HepG2 (cell line): ENCODE measurements around the gene RNASE8. TPM values are rescaled to one million over a fixed set of nuclear protein-coding genes. Genes with fewer than 3 reads are reported as not detected.

ENCODE experiments used
- ARHGAP35 ChIP-seq: sonication (generic); formaldehyde crosslinking; IDR thresholded peaks from 2 replicates; pipeline ENCODE4 v1.9.0; 2022; ENCODE audit warnings: mild to moderate bottlenecking, inconsistent platforms, moderate library complexity, missing genetic modification reagents, borderline replicate concordance
- CENPT ChIP-seq: sonication (generic); formaldehyde crosslinking; IDR thresholded peaks from 2 replicates; pipeline ENCODE4 v1.8.0; 2022; ENCODE audit warnings: low read depth, mild to moderate bottlenecking, moderate library complexity, missing genetic modification reagents
- FOSL2 ChIP-seq: sonication (generic); formaldehyde crosslinking; IDR thresholded peaks from 2 replicates; pipeline ENCODE4 v1.4.0; 2020; ENCODE audit warnings: missing genetic modification reagents
- GZF1 ChIP-seq: sonication (generic); formaldehyde crosslinking; IDR thresholded peaks from 2 replicates; pipeline ENCODE4 v1.5.1; 2020; ENCODE audit warnings: mild to moderate bottlenecking, missing genetic modification reagents
- NFKB2 ChIP-seq: sonication (generic); formaldehyde crosslinking; IDR thresholded peaks from 2 replicates; pipeline ENCODE4 v1.4.0; 2020; ENCODE audit warnings: missing genetic modification reagents, borderline replicate concordance
- PAF1 ChIP-seq: IDR thresholded peaks from 2 replicates; pipeline ENCODE4 v1.6.1; 2016; ENCODE audit warnings: missing genetic modification reagents, missing compliant biosample characterization
- PCBP2 ChIP-seq: fragments of 200-400 bp; formaldehyde crosslinking; optimal IDR thresholded peaks from 2 replicates; pipeline ENCODE3; 2018; ENCODE audit warnings: low read length, low read depth; ENCODE audit not compliant: poor library complexity, severe bottlenecking
- PPARG ChIP-seq: conservative IDR thresholded peaks from 2 replicates; pipeline ENCODE4 v1.6.1; 2016; ENCODE audit warnings: missing biosample characterization, missing genetic modification reagents
- TEAD3 ChIP-seq: optimal IDR thresholded peaks from 2 replicates; pipeline ENCODE3; 2016; ENCODE audit warnings: borderline replicate concordance
- TMF1 ChIP-seq: sonication (generic); formaldehyde crosslinking; IDR thresholded peaks from 2 replicates; pipeline ENCODE4 v1.8.1; 2022; ENCODE audit warnings: low read depth, missing genetic modification reagents
- ZC3H13 ChIP-seq: sonication (generic); formaldehyde crosslinking; IDR thresholded peaks from 2 replicates; pipeline ENCODE4 v1.8.1; 2023; ENCODE audit warnings: mild to moderate bottlenecking, missing genetic modification reagents, moderate library complexity
- ZFP82 ChIP-seq: sonication (generic); formaldehyde crosslinking; IDR thresholded peaks from 2 replicates; pipeline ENCODE4 v1.5.1; 2020; ENCODE audit warnings: mild to moderate bottlenecking, missing genetic modification reagents, borderline replicate concordance
- ZFY ChIP-seq: sonication (generic); formaldehyde crosslinking; IDR thresholded peaks from 2 replicates; pipeline ENCODE4 v1.4.0; 2020; ENCODE audit warnings: missing genetic modification reagents
- ZNF382 ChIP-seq: sonication (generic); formaldehyde crosslinking; IDR thresholded peaks from 2 replicates; pipeline ENCODE4 v1.5.0; 2020; ENCODE audit warnings: missing genetic modification reagents, mild to moderate bottlenecking, borderline replicate concordance
- ZNF569 ChIP-seq: sonication (generic); formaldehyde crosslinking; IDR thresholded peaks from 2 replicates; pipeline ENCODE4 v1.5.0; 2020; ENCODE audit warnings: mild to moderate bottlenecking, missing genetic modification reagents, moderate library complexity, borderline replicate concordance
- ZNF879 ChIP-seq: sonication (generic); formaldehyde crosslinking; IDR thresholded peaks from 2 replicates; pipeline ENCODE4 v1.8.1; 2023; ENCODE audit warnings: missing genetic modification reagents
- ZSCAN20 ChIP-seq: sonication (generic); formaldehyde crosslinking; IDR thresholded peaks from 2 replicates; pipeline ENCODE4 v1.4.0; 2020; ENCODE audit warnings: missing genetic modification reagents, mild to moderate bottlenecking, borderline replicate concordance
- polyA plus RNA-seq, 8 experiments: library from polyadenylated mRNA; depleted of rRNA in 3 of 8; stranded (reverse) in 7 of 8; unstranded in 1 of 8; fragments of >200 nt; fragmentation: Illumina TruSeq in 4 of 8; extraction: Trizol in 4 of 8; gene quantifications; 2 replicates each; pipeline versions ENCODE4 v1.2.1 to v1.2.3, GENCODE V29; 2011 to 2016; ENCODE audit warnings: low read depth in 4 of 8, missing spikeins in 1 of 8, mixed read lengths in 1 of 8; ENCODE audit not compliant: insufficient read depth in 1 of 8
- total RNA-seq, 5 experiments: library from RNA; depleted of rRNA; stranded (reverse); fragments of >200 nt; fragmentation: Illumina TruSeq; extraction: Trizol; gene quantifications; 2 replicates each; pipeline ENCODE4 v1.2.3, GENCODE V29; 2016; ENCODE audit warnings: low read depth in 1 of 5
- TF ChIP-seq, protein P1 (sequence below): sonication (generic); formaldehyde crosslinking; IDR thresholded peaks from 2 replicates; pipeline ENCODE4 v1.9.0; 2021; ENCODE audit warnings: missing genetic modification reagents, borderline replicate concordance
- TF ChIP-seq, protein P2 (sequence below): sonication (generic); formaldehyde crosslinking; IDR thresholded peaks from 2 replicates; pipeline ENCODE4 v1.4.0; 2020; ENCODE audit warnings: missing genetic modification reagents; ENCODE audit errors: not compliant biosample characterization
- TF ChIP-seq, protein P3 (sequence below): sonication (generic); formaldehyde crosslinking; IDR thresholded peaks from 2 replicates; pipeline ENCODE4 v1.4.0; 2020; ENCODE audit warnings: mild to moderate bottlenecking, missing genetic modification reagents

RNASE8 gene
- total and polyA plus RNA-seq, 2 of the 13 experiments (the other 11 are each of a cell fraction or from before 2014, with no cell fraction given) = not detected

DNA sequence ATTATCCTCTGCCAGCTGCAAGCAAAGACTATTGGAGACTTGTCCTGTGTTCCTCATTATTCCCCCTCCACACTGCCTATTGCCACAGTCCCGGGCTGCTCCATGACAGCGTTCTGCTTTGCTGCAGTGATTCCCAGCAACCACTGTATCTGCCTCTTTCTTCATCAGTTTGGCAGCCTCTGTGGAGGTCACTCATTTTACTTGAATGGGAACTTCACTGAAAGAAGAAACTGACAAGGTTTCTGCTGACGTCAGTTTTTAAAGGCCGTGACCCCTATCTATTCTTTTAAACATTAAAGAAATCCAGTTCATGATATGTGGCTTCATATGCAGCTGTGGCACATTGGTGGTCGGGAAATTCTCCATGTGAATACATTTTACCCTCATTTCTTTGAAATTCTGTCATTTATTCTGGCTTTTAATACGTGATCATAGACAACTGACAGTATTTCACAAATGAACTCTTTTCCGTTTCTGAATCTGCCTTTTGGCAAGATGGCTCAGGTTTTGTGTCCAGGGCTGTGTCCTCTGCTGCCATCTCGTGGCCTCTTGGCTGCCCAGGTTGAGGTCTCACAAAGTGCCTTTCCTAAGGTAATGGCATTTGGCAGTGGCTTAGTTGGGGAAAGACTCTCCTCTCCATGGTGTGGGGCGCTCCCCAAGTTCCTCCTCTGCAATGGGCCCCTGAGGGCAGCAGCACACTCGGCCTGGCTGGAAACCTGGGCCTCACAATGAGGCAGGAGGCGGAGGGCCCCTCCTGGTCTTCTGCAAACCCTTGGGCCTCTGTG, 49.1 kb downstream of the RNASE8 start (continued):
- TF ChIP-seq, protein P1, sequence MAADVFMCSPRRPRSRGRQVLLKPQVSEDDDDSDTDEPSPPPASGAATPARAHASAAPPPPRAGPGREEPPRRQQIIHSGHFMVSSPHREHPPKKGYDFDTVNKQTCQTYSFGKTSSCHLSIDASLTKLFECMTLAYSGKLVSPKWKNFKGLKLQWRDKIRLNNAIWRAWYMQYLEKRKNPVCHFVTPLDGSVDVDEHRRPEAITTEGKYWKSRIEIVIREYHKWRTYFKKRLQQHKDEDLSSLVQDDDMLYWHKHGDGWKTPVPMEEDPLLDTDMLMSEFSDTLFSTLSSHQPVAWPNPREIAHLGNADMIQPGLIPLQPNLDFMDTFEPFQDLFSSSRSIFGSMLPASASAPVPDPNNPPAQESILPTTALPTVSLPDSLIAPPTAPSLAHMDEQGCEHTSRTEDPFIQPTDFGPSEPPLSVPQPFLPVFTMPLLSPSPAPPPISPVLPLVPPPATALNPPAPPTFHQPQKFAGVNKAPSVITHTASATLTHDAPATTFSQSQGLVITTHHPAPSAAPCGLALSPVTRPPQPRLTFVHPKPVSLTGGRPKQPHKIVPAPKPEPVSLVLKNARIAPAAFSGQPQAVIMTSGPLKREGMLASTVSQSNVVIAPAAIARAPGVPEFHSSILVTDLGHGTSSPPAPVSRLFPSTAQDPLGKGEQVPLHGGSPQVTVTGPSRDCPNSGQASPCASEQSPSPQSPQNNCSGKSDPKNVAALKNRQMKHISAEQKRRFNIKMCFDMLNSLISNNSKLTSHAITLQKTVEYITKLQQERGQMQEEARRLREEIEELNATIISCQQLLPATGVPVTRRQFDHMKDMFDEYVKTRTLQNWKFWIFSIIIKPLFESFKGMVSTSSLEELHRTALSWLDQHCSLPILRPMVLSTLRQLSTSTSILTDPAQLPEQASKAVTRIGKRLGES (CRISPR knock-in tag) = no peak
- no peak for TF ChIP-seq ARHGAP35 (CRISPR knock-in tag)
- no peak for TF ChIP-seq PAF1 (CRISPR knock-in tag)
- TF ChIP-seq FOSL2 (CRISPR knock-in tag) = peak; percentile 49; the same call in 1 of the 2 replicates
- no peak for TF ChIP-seq ZC3H13 (CRISPR knock-in tag)
- TF ChIP-seq ZNF569 (CRISPR knock-in tag) = no peak
- TF ChIP-seq, protein P2, sequence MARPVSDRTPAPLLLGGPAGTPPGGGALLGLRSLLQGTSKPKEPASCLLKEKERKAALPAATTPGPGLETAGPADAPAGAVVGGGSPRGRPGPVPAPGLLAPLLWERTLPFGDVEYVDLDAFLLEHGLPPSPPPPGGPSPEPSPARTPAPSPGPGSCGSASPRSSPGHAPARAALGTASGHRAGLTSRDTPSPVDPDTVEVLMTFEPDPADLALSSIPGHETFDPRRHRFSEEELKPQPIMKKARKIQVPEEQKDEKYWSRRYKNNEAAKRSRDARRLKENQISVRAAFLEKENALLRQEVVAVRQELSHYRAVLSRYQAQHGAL (CRISPR knock-in tag) = no peak
- peak; percentile 54; the same call in 1 of the 2 replicates for TF ChIP-seq ZFY (CRISPR knock-in tag)
- no peak for TF ChIP-seq TMF1 (CRISPR knock-in tag)
- no peak for TF ChIP-seq ZNF879 (CRISPR knock-in tag)
- peak; percentile 76; the same call in 1 of the 2 replicates for TF ChIP-seq NFKB2 (CRISPR knock-in tag)
- TF ChIP-seq TEAD3 (CRISPR knock-in tag) = peak; percentile 57
- TF ChIP-seq CENPT (CRISPR knock-in tag) = no peak
- TF ChIP-seq, protein P3, sequence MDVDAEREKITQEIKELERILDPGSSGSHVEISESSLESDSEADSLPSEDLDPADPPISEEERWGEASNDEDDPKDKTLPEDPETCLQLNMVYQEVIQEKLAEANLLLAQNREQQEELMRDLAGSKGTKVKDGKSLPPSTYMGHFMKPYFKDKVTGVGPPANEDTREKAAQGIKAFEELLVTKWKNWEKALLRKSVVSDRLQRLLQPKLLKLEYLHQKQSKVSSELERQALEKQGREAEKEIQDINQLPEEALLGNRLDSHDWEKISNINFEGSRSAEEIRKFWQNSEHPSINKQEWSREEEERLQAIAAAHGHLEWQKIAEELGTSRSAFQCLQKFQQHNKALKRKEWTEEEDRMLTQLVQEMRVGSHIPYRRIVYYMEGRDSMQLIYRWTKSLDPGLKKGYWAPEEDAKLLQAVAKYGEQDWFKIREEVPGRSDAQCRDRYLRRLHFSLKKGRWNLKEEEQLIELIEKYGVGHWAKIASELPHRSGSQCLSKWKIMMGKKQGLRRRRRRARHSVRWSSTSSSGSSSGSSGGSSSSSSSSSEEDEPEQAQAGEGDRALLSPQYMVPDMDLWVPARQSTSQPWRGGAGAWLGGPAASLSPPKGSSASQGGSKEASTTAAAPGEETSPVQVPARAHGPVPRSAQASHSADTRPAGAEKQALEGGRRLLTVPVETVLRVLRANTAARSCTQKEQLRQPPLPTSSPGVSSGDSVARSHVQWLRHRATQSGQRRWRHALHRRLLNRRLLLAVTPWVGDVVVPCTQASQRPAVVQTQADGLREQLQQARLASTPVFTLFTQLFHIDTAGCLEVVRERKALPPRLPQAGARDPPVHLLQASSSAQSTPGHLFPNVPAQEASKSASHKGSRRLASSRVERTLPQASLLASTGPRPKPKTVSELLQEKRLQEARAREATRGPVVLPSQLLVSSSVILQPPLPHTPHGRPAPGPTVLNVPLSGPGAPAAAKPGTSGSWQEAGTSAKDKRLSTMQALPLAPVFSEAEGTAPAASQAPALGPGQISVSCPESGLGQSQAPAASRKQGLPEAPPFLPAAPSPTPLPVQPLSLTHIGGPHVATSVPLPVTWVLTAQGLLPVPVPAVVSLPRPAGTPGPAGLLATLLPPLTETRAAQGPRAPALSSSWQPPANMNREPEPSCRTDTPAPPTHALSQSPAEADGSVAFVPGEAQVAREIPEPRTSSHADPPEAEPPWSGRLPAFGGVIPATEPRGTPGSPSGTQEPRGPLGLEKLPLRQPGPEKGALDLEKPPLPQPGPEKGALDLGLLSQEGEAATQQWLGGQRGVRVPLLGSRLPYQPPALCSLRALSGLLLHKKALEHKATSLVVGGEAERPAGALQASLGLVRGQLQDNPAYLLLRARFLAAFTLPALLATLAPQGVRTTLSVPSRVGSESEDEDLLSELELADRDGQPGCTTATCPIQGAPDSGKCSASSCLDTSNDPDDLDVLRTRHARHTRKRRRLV (CRISPR knock-in tag) = no peak
- 0 out of 2 replicates have a peak, but pooled peaks have one; percentile 20 for TF ChIP-seq ZSCAN20 (CRISPR knock-in tag)
- TF ChIP-seq GZF1 (CRISPR knock-in tag) = 0 out of 2 replicates have a peak, but pooled peaks have one; percentile 40
- no peak for TF ChIP-seq ZNF382 (CRISPR knock-in tag)
- no peak for TF ChIP-seq PCBP2
- TF ChIP-seq ZFP82 = no peak
- TF ChIP-seq PPARG (CRISPR knock-in tag) = 0 out of 2 replicates have a peak, but pooled peaks have one; percentile 50
